ENCODE data around the gene PDE4C. TPM values are rescaled to one million over a fixed set of nuclear protein-coding genes. Genes with fewer than 3 reads are reported as not detected.

Gene PDE4C
- total RNA-seq, 2 experiments from 2014 or later, result 1.4 TPM; not detected in 1

- POLR2A ChIA-PET, result interaction anchor here (0.6 kb wide), 1 partner anchor 112 kb away, joined by 3 read pairs; no protein-coding TSS in a partner anchor
- Histone ChIP-seq H2AFZ (ENCODE audit: low read length) (no peak overlapping the region), H3K36me3 (ENCODE audit: insufficient read depth, low read length) (no peaks in the 10 kb centered on the region), H3K4me2 (ENCODE audit: low read length) (peak overlapping the region; percentile 75; the same call in 1 of the 2 replicates), H3K27ac (ENCODE audit: low read depth, low read length, poor library complexity, severe bottlenecking) (no peak overlapping the region), H3K9me3 (ENCODE audit: low read length) (no peaks in the 10 kb centered on the region), H3K4me3 (ENCODE audit: low read depth, low read length, poor library complexity, severe bottlenecking) (no peak overlapping the region), H3K4me1 (ENCODE audit: insufficient read depth, low read length, poor library complexity, severe bottlenecking) (peaks cover 44% of the 10 kb centered on the region), H4K20me1 (ENCODE audit: insufficient read depth, low read length) (no peaks in the 10 kb centered on the region), H3K9me2 (ENCODE audit: insufficient read depth, low read length) (no peaks in the 10 kb centered on the region), H3K79me2 (ENCODE audit: insufficient read depth, low read depth, low read length) (no peaks in the 10 kb centered on the region)
- intact Hi-C loops (cut with micrococcal nuclease; ENCODE audit: unreplicated experiment), result no loop called here
- DNase-seq (ENCODE audit: low spot score), result no peak
- TF ChIP-seq EZH2phosphoT487 (IDR thresholded peaks at IDR 0.05; ENCODE audit: borderline replicate concordance, low read depth, low read length) (no peak), CTCF (conservative IDR thresholded peaks at IDR 0.05; ENCODE audit: low read length) (no peak)
- BruUV-seq (replicated peaks), result no TSS peak
- CTCF ChIA-PET (ENCODE audit: unreplicated experiment), result no interaction called here
Measured at GRCh38 chr19:18225355-18225701, 910 bp downstream of the PDE4C start.

GRCh38 chr19:18224525-18225354 lies 1.5 kb downstream of the PDE4C start:
- Histone ChIP-seq H3K36me3 (ENCODE audit: insufficient read depth, low read length) (no peaks in the 10 kb centered on the region), H3K4me3 (ENCODE audit: low read depth, low read length, poor library complexity, severe bottlenecking) (peak overlapping the region; percentile 66), H3K4me1 (ENCODE audit: insufficient read depth, low read length, poor library complexity, severe bottlenecking) (peaks cover 44% of the 10 kb centered on the region), H3K4me2 (ENCODE audit: low read length) (peak overlapping the region; percentile 75), H2AFZ (ENCODE audit: low read length) (peak overlapping the region; percentile 86; the same call in 1 of the 2 replicates), H4K20me1 (ENCODE audit: insufficient read depth, low read length) (no peaks in the 10 kb centered on the region), H3K79me2 (ENCODE audit: insufficient read depth, low read depth, low read length) (no peaks in the 10 kb centered on the region), H3K9me3 (ENCODE audit: low read length) (no peaks in the 10 kb centered on the region), H3K27ac (ENCODE audit: low read depth, low read length, poor library complexity, severe bottlenecking) (no peak overlapping the region), H3K9me2 (ENCODE audit: insufficient read depth, low read length) (no peaks in the 10 kb centered on the region)
- ChIA-PET CTCF (ENCODE audit: unreplicated experiment) (interaction anchor here (1.0 kb wide), 1 partner anchor 30 kb away, joined by 5 read pairs; no protein-coding TSS in a partner anchor), POLR2A (interaction anchor here (0.7 to 1.2 kb wide), 5 partner anchors 20 to 57 kb away, joined by 3 to 6 read pairs (median 3); partner anchors contain the start of gene JUND)
- no TSS peak for BruUV-seq (replicated peaks)
- peak; percentile 93 for DNase-seq (ENCODE audit: low spot score)
- intact Hi-C loops (cut with micrococcal nuclease; ENCODE audit: unreplicated experiment), result no loop called here
- TF ChIP-seq EZH2phosphoT487 (IDR thresholded peaks at IDR 0.05; ENCODE audit: borderline replicate concordance, low read depth, low read length) (no peak), CTCF (conservative IDR thresholded peaks at IDR 0.05; ENCODE audit: low read length) (no peak)
